Vagina (tissue), 2 donors: ENCODE measurements around the gene KCNF1. TPM values are rescaled to one million over a fixed set of nuclear protein-coding genes. Genes with fewer than 3 reads are reported as not detected.

ENCODE experiments used
- DNase-seq, 2 donors: peaks; one replicate each; pipeline ENCODE4 v3.0.0-alpha.2; 2017; ENCODE audit errors: extremely low spot score in 2 of 2
- H3K27ac ChIP-seq: fragments of 200-600 bp; sonication (generic); one replicate; pipeline ENCODE4 v1.5.1; 2019
- H3K27me3 ChIP-seq: fragments of 200-600 bp; sonication (generic); one replicate; pipeline ENCODE4 v1.5.1; 2019
- H3K36me3 ChIP-seq, 2 donors: fragments of 200-600 bp; sonication (generic); one replicate each; pipeline ENCODE4 v1.5.1; 2017 to 2019
- H3K4me1 ChIP-seq: fragments of 200-600 bp; sonication (generic); one replicate; pipeline ENCODE4 v1.5.1; 2019
- H3K4me3 ChIP-seq, 2 donors: fragments of 200-600 bp; sonication (generic); 1 replicate in 1 of 2; 2 replicates in 1 of 2; pipeline ENCODE4 v1.5.1; 2016 to 2019
- H3K9me3 ChIP-seq: fragments of 200-600 bp; sonication (generic); one replicate; pipeline ENCODE4 v1.5.1; 2019
- POLR2A ChIP-seq, 2 donors: fragments of 450-650 bp; IDR thresholded peaks; one replicate each; pipeline ENCODE4 v1.6.1; 2017; ENCODE audit warnings: antibody characterized with exemption in 2 of 2, mild to moderate bottlenecking in 2 of 2, moderate library complexity in 2 of 2
- POLR2AphosphoS5 ChIP-seq, 2 donors: sonication (generic); formaldehyde crosslinking; IDR thresholded peaks; one replicate each; pipeline ENCODE4 v1.9.0; 2017; ENCODE audit warnings: antibody characterized with exemption in 2 of 2, mild to moderate bottlenecking in 2 of 2, low read depth in 1 of 2; ENCODE audit not compliant: insufficient read depth in 1 of 2
- intact Hi-C: fragments of 100-400 bp; cut with DNase I; formaldehyde crosslinking; loops from one replicate; pipeline ENCODE4 v1.15.1; 2023
- total RNA-seq: library from RNA; depleted of rRNA; stranded (reverse); fragments of >200 nt; gene quantifications from one replicate; pipeline ENCODE4 v1.2.3, GENCODE V29; 2016
- TF ChIP-seq, protein P1 (sequence below), 3 experiments: fragments of 450-650 bp in 2 of 3; fragments of 200-600 bp in 1 of 3; sonication (generic) in 1 of 3; IDR thresholded peaks; one replicate each; pipeline ENCODE4 v1.5.1; 2017 to 2019; ENCODE audit warnings: antibody characterized with exemption in 3 of 3, mild to moderate bottlenecking in 2 of 3, moderate library complexity in 2 of 3

Gene KCNF1
- total RNA-seq, 1 donor from 2014 or later = not detected

DNA sequence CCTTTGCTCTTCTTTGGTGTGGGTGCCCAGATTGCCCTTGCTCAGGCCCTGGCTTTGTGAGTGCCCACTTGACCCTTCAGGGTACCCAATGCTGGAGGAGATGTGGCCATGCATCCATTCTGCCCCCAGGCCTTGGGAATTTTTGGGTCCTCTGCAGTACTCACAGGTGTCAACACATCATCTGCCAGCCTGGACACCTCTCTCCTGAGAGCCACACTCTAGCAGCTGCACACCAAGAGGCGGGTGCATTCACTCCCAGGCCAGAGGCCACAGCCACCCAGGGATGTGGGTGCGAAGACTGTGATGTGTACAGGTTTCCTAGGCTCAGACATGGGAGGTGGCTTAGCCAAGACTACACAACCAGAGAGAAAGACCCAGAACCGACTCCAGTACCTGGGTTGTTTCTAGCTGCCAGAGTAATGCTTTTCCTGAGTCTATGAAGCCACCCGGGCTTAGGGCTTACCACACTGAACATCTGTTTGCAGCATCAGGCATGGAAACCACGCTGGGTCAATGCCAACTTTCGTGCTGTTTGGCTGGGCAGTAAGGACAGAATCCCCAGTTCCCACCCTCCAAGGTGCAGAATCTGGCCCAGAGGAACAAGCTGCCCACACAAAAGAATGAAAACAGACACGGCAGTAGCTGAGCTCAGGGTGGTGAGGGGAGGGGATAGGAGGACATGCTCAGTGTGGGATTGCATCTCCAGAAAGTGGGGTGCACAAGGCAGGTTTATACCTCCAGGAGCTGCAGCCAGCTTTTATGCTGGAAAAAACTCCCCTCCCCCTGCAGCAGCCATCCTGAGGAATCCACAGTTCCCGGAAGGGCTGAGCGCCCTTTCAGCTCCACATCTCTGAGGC lies 40.1 kb downstream of the KCNF1 start:
- DNase-seq = no peak
- no peaks in the 10 kb centered on the region for H3K27me3 ChIP-seq
- no peak overlapping the region for H3K4me3 ChIP-seq
- H3K36me3 ChIP-seq = no peaks in the 10 kb centered on the region
- TF ChIP-seq POLR2AphosphoS5 (IDR thresholded peaks at IDR 0.05; ENCODE audit: insufficient read depth in 1 of 2, low read depth in 1 of 2) (no peak), POLR2A (IDR thresholded peaks at IDR 0.05) (no peak)
- TF ChIP-seq, protein P1, sequence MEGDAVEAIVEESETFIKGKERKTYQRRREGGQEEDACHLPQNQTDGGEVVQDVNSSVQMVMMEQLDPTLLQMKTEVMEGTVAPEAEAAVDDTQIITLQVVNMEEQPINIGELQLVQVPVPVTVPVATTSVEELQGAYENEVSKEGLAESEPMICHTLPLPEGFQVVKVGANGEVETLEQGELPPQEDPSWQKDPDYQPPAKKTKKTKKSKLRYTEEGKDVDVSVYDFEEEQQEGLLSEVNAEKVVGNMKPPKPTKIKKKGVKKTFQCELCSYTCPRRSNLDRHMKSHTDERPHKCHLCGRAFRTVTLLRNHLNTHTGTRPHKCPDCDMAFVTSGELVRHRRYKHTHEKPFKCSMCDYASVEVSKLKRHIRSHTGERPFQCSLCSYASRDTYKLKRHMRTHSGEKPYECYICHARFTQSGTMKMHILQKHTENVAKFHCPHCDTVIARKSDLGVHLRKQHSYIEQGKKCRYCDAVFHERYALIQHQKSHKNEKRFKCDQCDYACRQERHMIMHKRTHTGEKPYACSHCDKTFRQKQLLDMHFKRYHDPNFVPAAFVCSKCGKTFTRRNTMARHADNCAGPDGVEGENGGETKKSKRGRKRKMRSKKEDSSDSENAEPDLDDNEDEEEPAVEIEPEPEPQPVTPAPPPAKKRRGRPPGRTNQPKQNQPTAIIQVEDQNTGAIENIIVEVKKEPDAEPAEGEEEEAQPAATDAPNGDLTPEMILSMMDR (IDR thresholded peaks at IDR 0.05) = no peak
- H3K27ac ChIP-seq = no peak overlapping the region
- no peaks in the 10 kb centered on the region for H3K9me3 ChIP-seq
- intact Hi-C loops = no loop called here
- no peaks in the 10 kb centered on the region for H3K4me1 ChIP-seq

DNA sequence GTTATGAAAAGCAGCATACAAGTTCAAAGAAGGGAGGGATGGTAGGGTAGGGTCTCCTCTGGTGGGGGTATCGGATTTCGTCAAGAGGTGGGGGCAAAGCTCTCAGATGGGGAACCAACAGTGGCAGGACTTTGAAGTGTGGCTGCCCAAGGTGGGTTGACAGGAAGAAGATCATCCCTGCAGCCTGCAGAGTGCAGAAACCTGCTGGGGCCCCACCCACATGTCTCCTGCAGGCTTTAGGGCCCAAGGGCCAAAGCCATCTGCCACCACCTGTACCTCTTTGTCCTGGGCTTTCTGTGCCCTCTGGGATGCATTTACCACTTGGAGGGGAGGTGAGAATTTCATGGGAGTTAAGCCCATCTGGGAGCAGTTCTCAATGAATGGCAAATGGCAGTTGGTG lies 42.7 kb downstream of the KCNF1 start:
- no peak for DNase-seq
- H3K9me3 ChIP-seq = no peaks in the 10 kb centered on the region
- no peaks in the 10 kb centered on the region for H3K36me3 ChIP-seq
- no peaks in the 10 kb centered on the region for H3K4me1 ChIP-seq
- intact Hi-C loops = no loop called here
- H3K27ac ChIP-seq = no peak overlapping the region
- no peak overlapping the region for H3K4me3 ChIP-seq
- TF ChIP-seq POLR2AphosphoS5 (IDR thresholded peaks at IDR 0.05; ENCODE audit: insufficient read depth in 1 of 2, low read depth in 1 of 2) (no peak), POLR2A (IDR thresholded peaks at IDR 0.05) (no peak)
- TF ChIP-seq, protein P1 (IDR thresholded peaks at IDR 0.05) = no peak
- H3K27me3 ChIP-seq = no peaks in the 10 kb centered on the region

DNA sequence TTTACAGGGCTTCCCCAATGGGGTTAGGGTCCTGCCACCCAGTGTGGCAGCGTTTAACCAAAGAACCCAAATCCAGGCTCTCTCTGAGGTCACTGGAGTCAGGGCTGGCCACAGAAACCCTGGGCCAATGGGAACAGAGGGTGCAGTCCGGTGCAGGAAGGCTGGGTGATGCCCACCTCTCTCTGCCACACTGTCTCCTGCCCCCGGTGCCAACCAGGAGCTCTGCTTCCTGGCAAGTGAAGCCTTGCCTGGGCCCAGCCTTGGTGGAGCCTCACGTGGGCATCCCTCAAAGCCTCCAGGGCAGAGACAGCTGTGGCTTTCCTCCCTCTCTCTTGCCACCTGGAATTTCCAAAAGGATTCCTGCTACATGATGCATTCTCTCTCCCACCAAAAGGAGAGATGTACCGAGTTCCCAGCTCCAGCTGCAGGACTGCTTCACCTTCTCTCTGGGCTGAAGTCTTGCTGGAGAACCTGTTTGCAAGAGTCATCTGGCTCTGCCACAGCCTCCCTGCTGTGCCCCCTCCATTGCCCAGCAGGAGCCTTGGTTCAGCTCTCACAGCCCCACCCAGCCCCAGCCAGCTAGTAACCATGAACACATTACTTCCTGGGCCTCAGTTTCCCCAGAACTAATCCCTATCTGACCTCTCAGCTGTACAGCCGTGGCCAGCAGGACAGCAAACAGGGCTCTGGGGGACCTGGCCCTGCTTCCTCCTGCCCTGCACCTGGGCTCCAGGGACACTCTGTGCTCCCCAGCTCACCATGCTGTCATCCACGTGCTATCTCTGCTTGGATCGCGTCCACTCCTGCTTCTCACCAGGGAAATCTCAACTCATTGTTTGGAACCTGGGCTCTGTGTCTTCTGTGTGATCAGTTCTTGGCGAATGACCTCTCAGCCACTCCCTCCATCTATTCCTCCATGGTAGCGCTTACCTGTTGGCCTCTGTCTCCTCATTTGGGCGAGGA lies 43.4 kb downstream of the KCNF1 start:
- intact Hi-C loops = no loop called here
- DNase-seq = no peak
- TF ChIP-seq POLR2A (IDR thresholded peaks at IDR 0.05) = no peak
- TF ChIP-seq POLR2AphosphoS5 (IDR thresholded peaks at IDR 0.05; ENCODE audit: insufficient read depth in 1 of 2, low read depth in 1 of 2) = no peak
- TF ChIP-seq, protein P1 (IDR thresholded peaks at IDR 0.05) = no peak

DNA sequence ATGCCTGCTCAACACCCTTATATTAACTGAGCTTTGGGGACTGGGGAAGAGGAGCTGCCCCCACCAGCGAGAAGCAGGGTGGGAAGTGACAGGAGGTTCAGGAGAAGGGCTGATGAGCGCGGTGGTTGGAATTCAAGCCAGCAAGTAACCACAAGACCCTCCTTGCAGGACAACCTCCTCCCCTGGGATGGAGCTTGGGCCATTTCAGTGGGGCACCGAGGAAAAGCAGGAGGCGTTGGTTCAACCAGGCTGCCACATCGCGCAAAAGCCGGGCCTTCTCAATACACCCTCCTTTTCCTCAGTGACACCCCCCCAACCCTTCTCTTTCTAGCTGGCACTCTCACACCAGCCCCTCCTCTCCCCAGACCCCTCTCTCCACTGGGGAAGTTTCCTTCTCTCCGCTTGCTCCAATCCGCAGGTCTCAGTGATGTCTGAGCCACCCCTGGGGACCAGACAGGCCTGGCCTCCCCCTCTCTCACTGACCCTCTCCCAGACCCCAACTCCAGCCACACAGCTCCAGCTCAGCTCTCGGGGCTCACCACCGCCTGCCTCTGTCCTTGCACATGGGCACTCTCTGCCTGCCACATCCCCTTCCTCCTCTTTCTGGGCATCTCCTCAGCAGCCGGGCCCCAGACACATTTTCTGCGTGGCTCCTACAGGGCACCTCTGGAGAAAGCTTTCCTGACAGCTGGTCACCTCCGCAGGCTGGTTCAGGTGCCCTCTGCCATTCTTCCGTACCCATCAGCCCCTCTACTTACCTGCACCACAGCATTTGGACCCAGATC lies 44.5 kb downstream of the KCNF1 start:
- H3K36me3 ChIP-seq = no peaks in the 10 kb centered on the region
- no peak for TF ChIP-seq POLR2AphosphoS5 (IDR thresholded peaks at IDR 0.05; ENCODE audit: insufficient read depth in 1 of 2, low read depth in 1 of 2)
- TF ChIP-seq, protein P1 (IDR thresholded peaks at IDR 0.05) = no peak
- TF ChIP-seq POLR2A (IDR thresholded peaks at IDR 0.05) = no peak
- H3K4me1 ChIP-seq = no peaks in the 10 kb centered on the region
- no peaks in the 10 kb centered on the region for H3K27me3 ChIP-seq
- no peak for DNase-seq
- no peak overlapping the region for H3K4me3 ChIP-seq
- intact Hi-C loops = no loop called here
- H3K27ac ChIP-seq = no peak overlapping the region
- no peaks in the 10 kb centered on the region for H3K9me3 ChIP-seq

More for the DNA sequence above, 43.4 kb downstream of the KCNF1 start:
- H3K4me3 ChIP-seq = no peak overlapping the region
- no peaks in the 10 kb centered on the region for H3K9me3 ChIP-seq
- no peaks in the 10 kb centered on the region for H3K27me3 ChIP-seq
- no peaks in the 10 kb centered on the region for H3K4me1 ChIP-seq
- no peak overlapping the region for H3K27ac ChIP-seq
- H3K36me3 ChIP-seq = no peaks in the 10 kb centered on the region
